CD1c-positive myeloid dendritic cell (primary cell): ENCODE data around the gene ATF6B.
"Not testable (repeated sequence)": the region's sequence is repeated elsewhere in the genome, so short reads cannot be mapped to it uniquely, and the experiment has no call there.

ENCODE experiments used
- DNase-seq: peaks from one replicate; pipeline ENCODE4 v3.0.0-alpha.2; 2016; ENCODE audit errors: extremely low spot score

Gene ATF6B

DNA sequence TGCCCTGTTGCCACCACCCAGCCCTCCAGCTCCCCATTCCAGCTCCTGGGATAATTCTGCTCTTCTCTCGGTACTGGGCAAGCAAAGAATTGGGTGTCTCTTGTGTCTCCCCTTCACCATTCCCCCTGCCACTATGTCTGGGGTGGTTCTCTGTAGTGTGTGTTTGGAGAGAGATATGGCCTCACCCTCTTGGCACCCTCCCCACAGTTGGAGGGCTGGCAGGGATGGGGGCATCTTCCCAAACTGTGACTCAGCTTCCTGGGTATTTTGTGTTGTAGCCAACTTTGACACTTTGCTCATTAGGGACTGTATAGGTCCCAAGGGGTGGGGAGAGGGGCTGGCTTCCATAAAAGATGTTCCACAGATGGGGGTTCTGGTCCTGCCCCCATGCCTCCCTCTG is 20.6 kb downstream of the ATF6B start:
- DNase-seq = no peak

DNA sequence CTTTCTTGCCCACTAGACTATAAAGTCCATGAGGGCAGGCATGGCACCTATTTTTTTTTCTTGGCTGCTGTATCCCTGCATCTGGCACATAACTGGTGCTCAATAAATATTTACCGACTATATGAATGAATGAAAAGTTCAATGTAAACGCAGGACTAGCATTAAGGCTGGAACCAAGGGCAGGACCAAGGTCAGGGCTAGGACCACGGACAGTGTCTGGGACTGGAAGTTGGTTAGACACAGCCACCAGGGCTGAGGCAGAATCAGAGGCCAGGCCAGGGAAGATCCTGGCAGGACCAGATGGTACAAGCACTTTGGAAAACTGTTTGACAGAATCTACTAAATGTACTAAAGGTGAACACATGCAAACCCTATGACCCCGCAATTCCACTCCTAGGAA is 22.6 kb downstream of the ATF6B start:
- peak; percentile 12 for DNase-seq

DNA sequence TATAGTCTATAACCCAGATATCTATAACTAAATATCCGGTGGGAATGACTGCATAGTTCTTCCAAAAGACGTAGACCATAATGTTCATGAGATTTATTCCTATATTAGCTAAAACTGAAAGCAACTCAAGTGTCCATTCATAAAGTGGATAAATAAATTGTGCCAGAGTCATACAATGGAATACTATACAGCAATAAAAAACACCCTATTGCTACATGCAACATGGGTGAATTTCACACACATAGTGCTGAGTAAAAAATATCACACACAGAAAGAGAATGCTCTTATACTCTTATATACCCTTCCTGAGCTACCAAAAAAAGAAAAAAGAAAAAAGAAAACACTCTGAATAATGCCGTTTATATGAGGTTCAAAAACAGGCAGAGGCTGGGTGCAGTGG is 25.8 kb downstream of the ATF6B start:
- no peak for DNase-seq

DNA sequence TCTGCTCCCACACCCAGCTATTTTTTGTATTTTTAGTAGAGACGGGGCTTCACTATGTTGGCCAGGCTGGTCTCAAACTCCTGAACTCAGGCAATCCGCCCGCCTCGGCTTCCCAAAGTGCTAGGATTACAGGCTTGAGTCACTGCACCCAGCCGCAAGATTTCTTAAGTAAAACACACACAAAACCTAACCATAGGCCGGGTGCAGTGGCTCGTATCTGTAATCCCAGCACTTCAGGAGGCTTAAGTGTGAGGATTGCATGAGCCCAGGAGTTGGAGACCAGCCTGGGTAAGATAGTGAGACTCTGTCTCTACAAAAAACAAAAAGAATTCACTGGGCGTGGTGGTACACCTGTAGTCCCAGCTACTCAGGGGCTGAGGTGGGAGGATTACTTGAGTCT is 27.8 kb downstream of the ATF6B start:
- DNase-seq = not testable (repeated sequence)

DNA sequence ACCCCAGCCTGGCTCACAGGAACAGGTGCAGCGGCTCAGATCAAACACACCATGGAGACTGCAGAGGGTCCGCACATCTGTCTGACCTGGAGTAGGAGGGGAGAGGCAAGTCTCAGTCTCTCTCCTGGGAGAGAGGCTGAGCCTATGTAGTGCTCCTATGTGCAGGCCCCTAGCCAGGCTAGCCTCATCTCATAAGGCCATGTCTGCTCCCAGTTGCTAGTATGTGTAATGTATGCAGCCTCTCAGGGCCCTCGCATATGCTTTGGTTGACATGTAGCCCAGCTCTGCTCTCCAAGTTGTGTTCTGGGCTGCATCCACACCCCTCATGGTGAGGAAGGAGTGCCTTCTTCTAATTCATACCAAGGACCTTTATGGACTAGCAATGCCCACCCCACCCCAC is 30.7 kb downstream of the ATF6B start:
- DNase-seq = no peak

DNA sequence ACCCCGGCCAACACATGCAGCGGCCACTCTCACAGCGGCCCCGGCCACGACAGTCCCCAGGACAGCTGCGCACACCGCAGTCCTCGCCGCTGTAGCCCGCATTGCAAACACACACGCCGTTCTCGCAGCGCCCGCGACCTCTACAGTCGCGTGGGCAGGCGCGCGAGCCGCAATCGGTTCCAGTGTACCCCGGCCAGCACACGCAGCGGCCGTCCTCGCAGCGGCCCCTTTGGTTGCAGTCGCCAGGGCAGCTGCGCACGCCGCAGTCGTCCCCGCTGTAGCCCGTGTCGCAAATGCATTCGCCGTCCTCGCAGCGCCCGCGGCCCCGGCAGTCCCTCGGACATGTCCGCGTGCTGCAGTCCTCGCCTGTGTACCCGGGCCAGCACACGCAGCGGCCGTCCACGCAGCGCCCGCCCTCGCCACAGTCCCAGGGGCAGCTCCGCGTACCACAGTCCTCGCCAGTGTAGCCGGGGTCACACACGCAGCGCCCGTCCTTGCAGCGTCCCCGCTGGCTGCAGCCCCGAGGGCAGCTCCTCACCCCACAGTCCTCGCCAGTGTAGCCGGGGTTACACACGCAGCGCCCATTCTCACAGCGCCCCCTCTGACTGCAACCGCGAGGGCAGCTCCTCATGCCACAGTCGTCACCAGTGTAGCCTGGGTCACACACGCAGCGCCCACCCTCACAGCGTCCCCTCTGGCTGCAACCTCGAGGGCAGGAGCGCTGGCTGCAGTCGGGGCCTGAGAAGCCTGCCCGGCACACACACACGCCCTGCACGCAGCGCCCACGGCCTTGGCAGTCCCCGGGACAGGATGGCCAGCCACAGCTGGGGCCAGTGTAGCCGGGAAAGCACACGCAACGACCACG is 31.4 kb downstream of the ATF6B start:
- no peak for DNase-seq

DNA sequence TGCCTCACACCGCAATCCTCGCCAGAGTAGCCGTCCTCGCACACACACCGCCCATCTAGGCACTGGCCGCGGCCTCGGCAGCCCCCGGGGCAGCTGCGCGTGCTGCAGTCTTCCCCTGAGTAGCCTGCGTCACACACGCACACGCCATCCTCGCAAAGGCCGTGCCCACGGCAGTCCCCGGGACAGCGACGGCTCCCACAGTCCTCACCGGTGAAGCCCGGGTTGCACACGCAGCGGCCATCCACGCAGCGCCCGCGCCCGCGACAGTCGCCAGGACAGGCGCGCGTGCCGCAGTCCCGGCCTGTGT is 32.0 kb downstream of the ATF6B start:
- no peak for DNase-seq

DNA sequence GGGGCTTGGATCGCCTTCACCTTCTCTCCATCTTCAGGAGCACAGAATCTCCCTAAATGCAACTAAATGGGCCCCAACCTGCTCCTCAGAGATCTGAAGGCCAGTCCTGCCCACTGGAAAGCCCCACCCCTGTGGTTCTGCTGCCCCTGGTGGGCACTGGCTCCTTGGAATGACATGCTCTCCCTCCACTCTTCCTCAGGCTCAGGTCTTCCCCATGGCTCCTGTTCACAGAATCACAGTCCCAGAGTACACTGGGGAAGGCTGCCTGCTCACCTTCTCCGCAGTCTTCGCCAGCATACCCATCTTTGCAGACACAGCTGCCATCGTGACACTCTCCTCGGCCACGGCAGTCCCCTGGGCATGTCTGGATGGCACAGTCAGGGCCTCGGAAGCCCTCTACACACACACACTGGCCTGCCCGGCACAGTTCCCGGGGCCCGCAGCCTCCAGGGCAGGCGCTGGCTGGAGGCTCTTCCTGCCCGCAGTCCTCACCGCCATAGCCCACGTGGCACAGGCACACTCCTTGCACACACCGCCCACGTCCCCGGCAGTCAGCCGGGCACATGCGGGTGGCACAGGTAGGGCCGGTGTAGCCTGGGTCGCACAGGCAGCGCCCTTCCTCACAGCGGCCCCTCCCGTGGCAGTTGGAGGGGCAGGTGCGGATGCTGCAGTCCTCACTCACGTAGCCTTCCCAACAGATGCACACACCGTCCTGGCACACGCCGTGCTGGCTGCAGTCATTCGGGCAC is 32.5 kb downstream of the ATF6B start:
- DNase-seq = no peak

DNA sequence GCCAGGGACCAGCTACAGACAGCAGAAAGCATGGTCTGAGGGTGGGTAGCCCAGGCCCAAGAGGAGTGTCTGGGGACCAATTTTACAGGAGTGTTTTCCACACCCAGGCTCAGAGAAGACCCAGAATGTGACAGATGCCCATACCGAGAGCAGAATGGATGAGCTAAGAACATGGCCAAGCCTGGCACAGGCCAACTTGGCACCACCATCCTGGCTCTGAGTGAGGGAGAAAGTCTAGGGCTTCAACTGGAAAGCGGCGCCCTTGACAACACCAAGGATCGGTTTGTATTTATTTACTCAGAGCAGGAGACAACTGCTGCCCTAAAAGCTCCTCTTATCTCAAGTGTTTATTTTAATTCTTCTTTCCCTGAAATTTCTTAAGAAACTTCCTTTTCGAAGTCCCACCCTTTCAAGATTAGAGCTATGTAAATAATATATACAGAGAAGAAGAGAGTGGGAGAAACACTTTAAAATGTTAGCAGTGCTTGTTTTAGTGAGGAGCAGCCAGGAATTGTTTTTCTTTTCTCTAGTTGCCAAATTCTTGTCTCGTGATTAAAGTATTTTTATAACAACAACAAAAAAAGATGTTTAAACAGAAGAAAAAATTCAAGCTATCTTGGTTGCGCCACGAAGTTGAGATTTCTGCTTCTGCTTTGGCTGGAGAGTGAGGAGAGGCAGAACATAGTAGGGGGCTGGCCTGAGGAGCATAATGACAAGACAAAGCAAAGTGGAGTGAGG is 35.1 kb downstream of the ATF6B start:
- no peak for DNase-seq

DNA sequence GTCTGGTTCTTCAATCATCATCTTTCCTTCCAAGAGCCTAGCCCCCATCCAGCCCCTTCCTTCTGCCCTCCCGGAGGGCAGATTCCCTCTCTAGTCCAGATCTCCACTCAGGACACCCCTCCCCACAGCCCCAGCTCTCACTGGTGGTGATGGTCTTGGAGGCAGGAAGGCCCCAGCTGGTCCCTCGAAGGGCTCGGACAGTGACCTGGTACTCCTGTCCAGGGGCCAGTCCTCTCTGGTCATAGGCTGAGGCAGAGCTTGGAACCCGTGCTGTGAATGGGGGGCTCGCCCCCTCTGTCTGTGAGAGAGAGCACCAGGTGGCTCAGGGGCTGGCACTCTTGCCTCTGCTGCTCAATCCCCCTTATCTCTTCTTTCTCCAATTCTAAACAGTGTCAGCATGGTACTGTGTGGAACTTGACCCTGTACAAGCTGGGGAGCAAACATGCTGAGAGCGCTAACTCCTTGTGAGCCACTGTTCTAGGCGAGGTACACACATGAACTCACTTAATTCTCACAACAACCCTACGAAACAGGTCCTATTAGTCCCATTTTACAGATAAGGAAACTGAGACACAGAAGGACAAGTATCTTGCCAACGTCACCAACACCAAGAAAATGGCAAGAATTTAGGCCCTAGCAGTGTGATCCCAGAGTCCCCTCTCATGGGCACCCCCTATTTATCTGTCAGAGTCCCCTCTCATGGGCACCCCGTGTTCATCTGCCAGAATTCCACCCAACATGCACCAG is 38.8 kb downstream of the ATF6B start:
- no peak for DNase-seq

DNA sequence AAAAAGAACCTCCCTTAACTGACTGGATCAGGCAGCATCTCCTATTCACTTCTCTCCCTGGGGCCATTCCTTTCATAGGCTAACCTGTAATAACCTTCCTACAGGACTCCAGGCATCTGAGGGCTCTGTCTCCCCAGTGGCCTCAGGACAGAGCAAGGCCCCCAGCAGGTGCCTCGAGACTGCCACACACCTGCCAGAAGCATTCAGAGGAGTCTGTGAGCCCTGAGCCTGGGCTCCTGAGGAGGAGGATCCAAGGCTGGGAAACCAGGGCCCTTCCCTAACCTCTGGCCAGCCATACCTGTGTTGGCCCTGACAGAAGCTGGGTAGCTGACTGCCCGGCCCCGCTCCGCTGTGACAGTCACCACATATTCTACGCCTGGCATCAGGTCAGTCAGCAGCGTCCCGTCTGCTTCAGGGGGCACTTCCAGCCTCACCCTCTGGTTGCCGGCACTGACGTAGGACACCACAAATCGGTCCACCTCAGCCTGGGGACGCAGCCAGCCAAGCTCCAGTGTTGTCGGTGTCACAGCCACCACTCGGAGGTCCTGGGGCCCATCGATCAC is 39.5 kb downstream of the ATF6B start:
- no peak for DNase-seq

DNA sequence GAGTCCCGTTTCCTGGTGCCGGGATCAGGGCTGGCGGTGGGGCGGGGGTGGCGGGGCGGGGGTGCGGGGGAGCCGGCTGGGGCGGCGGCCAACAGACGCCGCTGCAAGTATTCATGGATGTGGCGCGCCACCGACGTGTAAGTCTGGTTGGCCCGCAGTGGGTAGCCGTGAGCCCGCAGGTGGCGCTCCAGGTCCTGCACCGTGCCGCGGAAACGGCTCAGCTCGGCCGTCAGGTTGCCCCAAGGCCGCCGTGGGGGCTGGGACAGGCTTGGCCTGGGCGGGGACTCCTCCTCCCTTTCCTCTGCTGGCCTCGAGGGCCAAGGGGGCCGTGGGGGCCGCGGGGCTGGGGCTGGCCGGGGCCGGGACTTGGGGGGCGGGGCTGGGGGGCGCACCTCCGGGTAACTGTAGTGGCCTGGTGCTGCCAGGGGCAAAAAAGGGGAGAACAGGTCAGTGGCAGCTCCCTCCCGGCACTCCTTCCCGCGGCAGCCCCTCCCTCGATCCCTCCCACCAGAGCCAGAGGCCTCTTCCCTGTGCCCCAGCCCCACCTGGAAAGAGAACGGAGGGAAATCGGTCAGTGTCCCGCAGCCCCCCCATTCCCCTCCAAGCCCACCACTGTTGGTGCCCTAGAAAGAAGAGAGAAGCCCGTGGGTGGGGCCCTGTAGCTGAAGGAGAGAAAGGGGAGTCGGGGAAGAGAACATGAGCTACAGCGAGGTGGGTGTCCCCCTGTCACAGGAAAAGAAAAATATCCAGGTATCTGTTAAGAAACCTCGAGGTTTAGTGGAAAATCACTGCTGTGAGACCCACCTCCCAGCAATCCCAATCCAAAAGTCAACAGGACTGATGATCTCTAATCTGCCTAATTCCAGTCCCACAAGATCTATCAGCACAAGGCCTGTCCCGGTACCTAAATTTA is 40.2 kb downstream of the ATF6B start:
- peak; percentile 55 for DNase-seq

DNA sequence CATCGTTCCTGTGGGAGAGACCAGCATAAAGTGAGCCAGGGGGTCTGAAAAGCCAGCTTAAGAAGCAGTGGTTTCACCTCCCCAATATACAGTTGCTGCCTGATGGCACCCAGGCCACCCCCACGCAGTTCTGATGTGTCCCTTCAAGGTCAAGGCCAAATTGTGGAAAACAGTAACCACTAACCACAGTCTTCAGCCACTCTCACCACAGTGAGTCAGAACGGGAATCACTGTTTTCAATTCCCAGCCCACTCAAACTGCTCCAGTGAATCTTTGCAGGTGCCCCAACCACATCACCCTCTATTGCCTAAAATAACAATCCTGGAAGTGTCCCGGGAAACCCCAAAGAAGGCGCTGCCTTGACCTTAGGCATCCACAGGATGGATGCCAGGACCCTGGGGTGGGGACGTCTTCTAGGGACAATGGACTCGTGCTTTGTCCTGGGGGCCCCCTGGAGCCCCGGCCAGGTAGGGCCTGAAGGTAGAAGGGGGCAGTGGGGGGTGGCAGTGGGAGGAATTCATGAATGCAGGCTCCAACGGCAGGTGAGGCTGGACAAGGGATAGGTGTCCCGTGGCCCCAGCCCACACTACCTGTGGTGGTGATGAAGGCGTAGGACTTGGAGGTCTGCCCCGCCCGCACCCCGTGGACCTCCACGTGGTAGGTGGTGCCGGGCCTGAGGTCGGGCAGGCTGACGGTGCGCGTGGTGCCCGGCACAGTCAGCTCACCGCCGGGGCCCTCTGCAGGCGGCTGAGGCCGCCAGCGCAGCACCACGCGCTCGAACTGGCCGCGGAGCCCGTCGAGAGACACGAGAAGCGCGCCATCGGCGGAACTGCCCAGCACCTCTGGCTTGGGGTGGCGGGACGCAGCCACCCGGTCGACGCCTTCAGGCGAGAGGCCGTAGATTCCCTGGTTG is 41.1 kb downstream of the ATF6B start:
- peak; percentile 78 for DNase-seq

DNA sequence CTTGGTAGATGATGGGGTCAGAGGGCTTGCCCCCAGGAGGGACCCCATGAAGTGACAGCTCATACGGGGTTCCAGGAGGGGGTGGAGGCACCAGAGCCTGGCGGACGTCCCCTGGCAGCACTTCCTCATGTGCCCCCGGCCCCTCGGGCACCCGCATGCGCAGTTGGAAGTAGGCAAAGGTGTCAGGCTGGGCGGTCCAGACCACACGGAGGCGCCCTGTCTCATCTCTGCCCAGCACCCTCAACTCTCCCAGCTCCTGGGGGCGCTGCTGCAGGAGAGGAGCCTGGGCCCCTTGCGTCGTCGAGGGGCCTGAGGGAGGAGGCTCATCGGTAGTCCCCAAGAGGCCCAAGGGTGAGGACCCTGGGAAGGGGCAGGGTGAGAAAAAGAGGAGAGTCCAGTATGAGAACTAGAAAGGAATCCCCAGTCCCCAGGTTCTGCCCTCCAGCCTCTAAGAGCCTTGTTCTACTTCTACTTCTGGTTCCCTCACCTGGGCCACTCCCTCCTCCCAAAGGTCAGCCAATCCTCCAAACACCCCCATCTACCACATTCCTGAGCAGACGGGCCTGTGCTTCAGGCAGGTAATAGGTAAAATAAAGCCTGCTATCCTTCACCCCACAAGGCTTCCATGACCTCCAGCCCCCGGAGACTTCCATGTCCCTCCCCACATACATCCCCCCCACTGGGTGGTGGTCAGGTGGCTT is 42.1 kb downstream of the ATF6B start:
- no peak for DNase-seq

DNA sequence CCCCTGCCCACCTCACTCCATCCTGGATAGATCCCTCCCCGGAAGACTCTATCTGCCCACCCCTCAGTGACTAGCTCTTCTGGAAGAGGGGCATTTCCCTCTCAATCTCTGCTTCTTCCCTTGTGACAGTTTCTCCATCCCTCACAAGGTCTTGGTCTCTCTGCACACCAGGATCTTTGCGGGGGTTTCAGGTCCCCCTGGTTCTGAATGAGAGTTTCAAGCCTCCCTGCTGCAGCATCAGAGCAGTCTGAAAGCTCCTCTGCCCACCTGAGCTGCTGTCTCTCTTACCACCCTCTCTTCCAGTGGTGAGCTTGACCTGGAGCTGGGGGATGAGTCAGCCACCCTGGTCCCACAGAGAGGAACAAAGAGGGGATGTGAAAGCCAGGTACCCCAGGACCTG is 43.3 kb downstream of the ATF6B start:
- no peak for DNase-seq

DNA sequence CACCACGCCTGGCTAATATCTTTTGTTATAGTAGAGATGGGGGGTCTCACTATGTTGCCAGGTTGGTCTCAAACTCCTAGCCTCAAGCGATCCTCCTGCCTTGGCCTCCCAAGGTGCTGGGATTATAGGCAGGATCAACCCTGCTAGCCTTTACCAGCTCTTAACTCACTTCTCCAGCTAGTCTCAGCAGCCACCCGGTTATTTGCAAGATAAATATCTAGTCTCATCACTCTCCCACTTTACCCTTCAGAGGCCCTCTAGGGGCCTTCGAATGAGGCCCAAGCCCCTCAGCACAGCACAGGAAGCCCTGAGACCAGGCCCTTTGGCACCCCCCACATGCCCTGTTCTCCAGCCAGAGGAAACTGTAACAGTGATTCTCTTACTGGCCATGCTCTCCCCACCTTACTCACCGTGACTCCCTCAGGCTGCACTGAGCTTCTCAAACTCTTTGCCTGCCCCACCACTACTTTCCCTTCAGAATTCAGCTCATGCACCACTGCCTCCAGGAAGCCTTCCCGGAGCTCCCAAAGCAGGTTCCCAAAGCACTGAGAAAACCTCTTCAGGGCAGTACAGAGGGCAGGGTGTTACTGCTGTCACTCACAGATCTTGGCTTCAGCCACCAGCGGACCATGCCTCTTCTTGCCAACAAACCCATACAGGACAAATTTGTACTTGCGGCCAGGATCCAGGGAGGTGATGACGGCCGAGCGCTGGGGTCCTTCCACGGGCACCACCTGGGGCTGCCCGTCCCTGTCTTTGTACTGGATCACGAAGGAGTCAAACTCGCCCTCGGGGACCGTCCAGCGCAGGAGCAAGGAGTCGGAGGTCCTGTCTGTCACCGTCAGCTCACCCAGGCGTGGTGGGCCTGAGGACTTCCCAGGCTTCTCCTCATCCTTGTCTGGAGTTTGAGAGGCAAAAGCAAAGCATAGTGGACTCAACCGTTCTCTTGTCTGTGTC is 44.0 kb downstream of the ATF6B start:
- no peak for DNase-seq

DNA sequence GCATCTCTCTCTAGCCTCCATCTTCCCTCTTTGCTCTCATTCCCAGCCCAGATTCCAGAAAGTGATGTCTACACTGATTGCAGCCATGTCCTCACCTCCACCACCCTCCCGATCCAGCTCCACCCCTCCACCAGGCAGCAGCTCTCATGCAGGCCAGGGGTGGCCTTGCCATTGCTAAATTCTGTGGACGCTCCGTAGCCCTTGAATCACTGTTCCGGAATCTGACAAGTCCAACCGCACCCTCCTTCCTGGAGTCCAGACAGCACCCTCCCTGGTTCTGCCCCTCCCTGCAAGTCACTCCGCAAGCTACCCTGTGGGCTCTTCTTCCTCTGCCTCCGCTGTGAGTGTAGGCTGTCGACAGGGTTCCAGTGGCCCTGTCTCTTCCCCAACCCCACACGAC is 45.1 kb downstream of the ATF6B start:
- no peak for DNase-seq

DNA sequence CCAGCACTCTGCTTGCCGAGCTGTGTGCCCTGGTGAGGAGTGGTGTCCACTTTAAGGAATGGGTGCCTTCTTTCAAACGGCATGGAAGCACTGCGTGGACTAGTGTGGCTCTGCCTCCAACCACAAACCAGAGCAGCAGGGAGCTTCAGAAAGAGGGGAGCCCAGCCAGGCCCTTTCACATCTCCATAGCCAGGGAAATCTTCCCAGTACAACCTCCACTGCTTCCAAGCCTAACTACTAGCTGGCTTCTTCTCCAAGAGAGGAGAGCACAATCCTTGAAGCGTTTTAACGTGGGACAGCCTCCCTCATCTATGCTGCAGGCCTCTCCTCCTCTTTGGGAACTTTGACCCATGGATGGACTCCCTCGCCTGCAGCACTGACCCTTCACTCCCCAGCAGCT is 45.6 kb downstream of the ATF6B start:
- DNase-seq = no peak
